Neutrophil (primary cell): ENCODE data around the gene ZNF335.

ENCODE experiments used
- H3K27ac ChIP-seq: fragments of 200-600 bp; sonication (generic); 2 replicates; pipeline ENCODE4 v1.5.1; 2016; ENCODE audit warnings: mild to moderate bottlenecking, moderate library complexity
- H3K27me3 ChIP-seq: fragments of 200-600 bp; sonication (generic); 2 replicates; pipeline ENCODE4 v1.6.0; 2016; ENCODE audit warnings: mild to moderate bottlenecking
- H3K36me3 ChIP-seq: fragments of 200-600 bp; sonication (generic); 2 replicates; pipeline ENCODE4 v1.5.1; 2017
- H3K4me1 ChIP-seq, 2 experiments: fragments of 200-600 bp in 1 of 2; sonication (generic) in 1 of 2; 1 replicate in 1 of 2; 2 replicates in 1 of 2; pipeline versions ENCODE4 v1.5.1 to v1.6.1; 2013 to 2016; ENCODE audit warnings: low read depth in 1 of 2, low read length in 1 of 2, mild to moderate bottlenecking in 1 of 2, moderate library complexity in 1 of 2; ENCODE audit not compliant: control insufficient read depth in 1 of 2, insufficient read depth in 1 of 2
- H3K4me3 ChIP-seq, 2 experiments: fragments of 200-600 bp in 1 of 2; sonication (generic) in 1 of 2; 1 replicate in 1 of 2; 2 replicates in 1 of 2; pipeline ENCODE4 v1.5.1; 2013 to 2016; ENCODE audit warnings: low read depth in 1 of 2, low read length in 1 of 2, mild to moderate bottlenecking in 1 of 2, moderate library complexity in 1 of 2
- H3K9me3 ChIP-seq: fragments of 200-600 bp; sonication (generic); 2 replicates; pipeline ENCODE4 v1.5.1; 2016
- TF ChIP-seq, protein P1 (sequence below): fragments of 200-600 bp; sonication (generic); IDR thresholded peaks from 2 replicates; pipeline ENCODE4 v1.5.1; 2016; ENCODE audit warnings: antibody characterized with exemption

The ZNF335 gene

DNA sequence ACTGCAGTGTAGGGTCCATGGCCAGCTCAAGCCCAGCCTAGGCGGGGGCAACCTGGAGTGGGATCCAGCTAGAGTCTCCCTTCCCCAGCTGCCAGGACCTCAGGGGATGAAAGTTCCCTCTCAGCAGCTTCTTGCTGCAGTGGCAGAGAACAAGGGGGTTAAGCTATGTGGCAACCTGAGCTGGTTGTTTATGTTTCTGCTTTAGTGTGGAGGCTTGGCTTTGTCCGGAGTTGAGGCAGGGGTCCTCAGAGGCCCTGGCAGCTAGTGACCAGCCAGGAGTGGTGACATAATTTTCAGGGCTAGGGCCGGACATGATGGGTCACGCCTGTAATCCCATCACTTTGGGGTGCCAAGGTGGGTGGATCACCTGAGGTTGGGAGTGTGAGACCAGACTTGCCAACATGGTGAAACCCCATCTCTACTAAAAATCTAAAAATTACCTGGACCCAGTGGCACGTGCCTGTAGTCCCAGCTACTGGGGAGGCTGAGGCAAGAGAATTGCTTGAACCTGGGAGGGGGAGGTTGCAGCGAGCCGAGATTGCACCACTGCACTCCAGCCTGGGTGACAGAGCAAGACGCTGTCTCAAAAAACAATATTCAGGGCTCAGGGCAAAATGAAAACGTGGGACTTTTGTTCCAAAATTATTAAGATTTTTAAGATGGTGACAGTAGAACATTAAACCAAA lies 46.0 kb downstream of the ZNF335 start:
- TF ChIP-seq, protein P1, sequence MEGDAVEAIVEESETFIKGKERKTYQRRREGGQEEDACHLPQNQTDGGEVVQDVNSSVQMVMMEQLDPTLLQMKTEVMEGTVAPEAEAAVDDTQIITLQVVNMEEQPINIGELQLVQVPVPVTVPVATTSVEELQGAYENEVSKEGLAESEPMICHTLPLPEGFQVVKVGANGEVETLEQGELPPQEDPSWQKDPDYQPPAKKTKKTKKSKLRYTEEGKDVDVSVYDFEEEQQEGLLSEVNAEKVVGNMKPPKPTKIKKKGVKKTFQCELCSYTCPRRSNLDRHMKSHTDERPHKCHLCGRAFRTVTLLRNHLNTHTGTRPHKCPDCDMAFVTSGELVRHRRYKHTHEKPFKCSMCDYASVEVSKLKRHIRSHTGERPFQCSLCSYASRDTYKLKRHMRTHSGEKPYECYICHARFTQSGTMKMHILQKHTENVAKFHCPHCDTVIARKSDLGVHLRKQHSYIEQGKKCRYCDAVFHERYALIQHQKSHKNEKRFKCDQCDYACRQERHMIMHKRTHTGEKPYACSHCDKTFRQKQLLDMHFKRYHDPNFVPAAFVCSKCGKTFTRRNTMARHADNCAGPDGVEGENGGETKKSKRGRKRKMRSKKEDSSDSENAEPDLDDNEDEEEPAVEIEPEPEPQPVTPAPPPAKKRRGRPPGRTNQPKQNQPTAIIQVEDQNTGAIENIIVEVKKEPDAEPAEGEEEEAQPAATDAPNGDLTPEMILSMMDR, result no peak
- Histone ChIP-seq H3K4me1 (no peaks in the 10 kb centered on the region), H3K27me3 (peaks cover 14% of the 10 kb centered on the region), H3K9me3 (no peaks in the 10 kb centered on the region), H3K36me3 (no peaks in the 10 kb centered on the region), H3K4me3 (no peak overlapping the region), H3K27ac (no peak overlapping the region)

DNA sequence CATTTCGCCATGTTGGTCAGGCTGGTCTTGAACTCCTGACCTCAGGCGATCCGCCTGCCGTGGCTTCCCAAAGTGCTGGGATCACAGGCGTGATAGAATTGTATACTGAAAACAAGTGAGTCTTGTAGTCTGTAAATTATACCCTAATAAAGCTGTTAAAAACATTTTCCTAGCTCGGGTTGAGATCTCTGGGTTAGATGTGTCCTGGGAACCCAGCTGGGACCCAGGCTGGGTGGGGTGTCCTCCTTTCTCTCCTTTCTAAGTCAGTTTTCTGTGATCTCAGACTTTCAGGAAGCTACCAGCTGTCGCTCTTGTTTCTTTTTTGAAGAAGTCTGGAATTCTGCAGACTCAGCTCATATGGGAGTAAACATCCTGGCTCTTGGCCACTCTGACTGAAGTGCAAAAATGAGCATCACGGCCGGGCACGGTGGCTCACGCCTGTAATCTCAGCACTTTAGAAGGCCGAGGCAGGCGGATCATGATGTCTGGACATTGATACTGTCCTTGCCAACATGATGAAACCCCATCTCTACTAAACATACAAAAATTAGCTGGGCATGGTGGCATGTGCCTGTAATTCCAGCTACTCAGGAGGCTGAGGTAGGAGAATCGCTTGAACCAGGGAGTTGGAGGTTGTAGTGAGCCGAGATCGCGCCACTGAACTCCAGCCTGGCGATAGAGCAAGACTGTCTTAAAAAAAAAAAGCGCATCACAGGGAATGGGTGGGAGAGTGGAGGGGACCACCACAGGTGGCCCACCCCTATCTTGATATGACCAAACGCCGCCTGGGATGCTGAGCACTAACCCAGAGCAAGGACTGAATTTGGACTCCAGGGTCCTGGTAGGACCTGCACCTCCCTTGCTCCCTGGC lies 47.4 kb downstream of the ZNF335 start:
- no peak overlapping the region for H3K27ac ChIP-seq
- H3K4me3 ChIP-seq, result no peak overlapping the region
- H3K36me3 ChIP-seq, result no peaks in the 10 kb centered on the region
- H3K4me1 ChIP-seq, result peaks cover 0 to 8% of the 10 kb centered on the region in 2 experiments
- H3K9me3 ChIP-seq, result no peaks in the 10 kb centered on the region
- H3K27me3 ChIP-seq, result peaks cover 14% of the 10 kb centered on the region
- TF ChIP-seq, protein P1, result no peak

DNA sequence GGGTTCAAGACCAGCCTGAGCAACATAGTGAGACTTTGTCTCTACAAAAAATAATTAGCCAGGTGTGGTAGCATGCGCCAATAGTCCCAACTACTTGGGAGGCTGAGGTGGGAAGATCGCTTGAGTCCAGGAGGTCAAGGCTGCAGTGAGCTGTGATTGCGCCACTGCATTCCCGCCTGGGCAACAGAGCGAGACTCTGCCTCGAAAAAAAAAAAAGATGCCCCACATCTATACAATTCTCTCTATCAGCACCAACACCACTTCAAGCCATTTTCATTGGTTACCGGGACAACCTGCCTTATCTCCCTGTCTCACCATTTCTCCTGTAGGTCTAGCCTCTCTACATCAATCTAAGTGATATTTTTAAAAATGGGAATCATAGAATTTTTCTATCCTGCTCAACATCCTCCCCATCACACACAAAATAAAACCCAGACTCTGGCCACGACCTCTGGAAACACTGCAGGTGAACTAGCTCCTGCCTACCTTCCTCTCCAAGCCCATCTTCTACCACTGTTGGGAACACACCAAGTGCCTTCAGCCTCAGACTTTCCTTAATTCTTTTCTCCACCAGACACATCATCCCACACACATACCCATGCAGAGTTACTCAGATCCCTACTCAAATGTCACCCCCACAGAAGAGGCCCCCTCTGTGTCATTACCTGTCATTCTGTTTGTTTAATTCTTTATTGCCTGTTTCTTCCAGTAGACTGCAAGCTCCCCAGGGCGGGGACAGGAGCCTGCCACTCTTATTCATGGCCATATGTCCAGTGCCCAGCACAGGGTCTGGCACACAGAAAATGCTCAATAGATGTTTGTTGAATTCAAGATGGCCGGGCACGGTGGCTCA lies 50.4 kb downstream of the ZNF335 start:
- H3K9me3 ChIP-seq, result no peaks in the 10 kb centered on the region
- peaks cover 14% of the 10 kb centered on the region for H3K27me3 ChIP-seq
- no peaks in the 10 kb centered on the region for H3K36me3 ChIP-seq
- TF ChIP-seq, protein P1, result no peak
- no peak overlapping the region for H3K4me3 ChIP-seq
- H3K4me1 ChIP-seq, result peaks cover 0 to 8% of the 10 kb centered on the region in 2 experiments
- H3K27ac ChIP-seq, result no peak overlapping the region

DNA sequence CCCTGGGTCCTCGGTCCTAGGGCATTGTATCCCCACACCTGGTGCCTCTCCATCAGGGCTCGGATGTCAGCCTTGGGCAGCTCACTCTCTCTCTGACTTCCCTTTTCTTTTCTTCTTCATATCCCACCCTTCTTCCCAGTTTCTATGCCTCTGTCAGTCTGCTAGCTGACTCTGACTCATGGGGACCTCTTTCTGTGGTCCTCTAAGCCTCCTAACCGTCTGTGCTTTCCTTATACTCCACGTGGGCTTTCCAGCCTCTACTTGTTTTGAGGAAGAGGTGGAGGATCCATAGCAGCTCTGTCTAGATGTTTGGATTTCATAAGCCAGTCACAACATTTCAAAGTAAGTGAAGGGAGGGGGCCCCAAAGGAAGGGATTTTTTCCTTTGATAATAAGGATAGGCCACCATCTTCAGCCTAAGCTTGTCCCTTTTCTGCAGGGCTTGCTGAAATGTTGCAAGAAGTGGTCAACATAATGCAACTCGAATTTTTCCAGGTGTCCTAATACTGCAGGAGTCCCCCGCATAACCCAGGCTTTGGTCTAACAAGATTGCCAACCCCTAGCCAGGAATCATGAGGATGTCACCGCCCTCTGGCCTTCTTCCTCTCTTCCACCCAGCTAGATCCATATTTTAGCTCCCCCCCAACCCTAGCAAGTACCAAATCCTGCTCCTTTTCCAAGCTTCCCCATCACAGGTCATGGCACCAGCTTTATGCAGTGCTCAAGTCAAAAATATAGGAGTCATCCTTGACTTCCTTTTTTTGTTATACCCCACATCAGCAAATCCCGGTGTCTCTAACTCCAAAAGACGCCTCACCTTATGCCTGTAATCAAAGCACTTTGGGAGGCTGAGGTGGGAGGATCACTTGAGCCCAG lies 51.3 kb downstream of the ZNF335 start:
- Histone ChIP-seq H3K27me3 (peaks cover 14% of the 10 kb centered on the region), H3K9me3 (no peaks in the 10 kb centered on the region), H3K4me3 (no peak overlapping the region), H3K27ac (no peak overlapping the region), H3K36me3 (no peaks in the 10 kb centered on the region), H3K4me1 (peaks cover 0 to 8% of the 10 kb centered on the region in 2 experiments)
- TF ChIP-seq, protein P1, result no peak
